Suprapubic skin (tissue), 3 donors: ENCODE data around the gene WWOX.

Source experiments
- CTCF ChIP-seq, 2 donors: fragments of 200-600 bp in 1 of 2; fragments of 450-650 bp in 1 of 2; sonication (generic) in 1 of 2; IDR thresholded peaks; one replicate each; pipeline ENCODE4 v1.5.1; 2016 to 2019; ENCODE audit warnings: antibody characterized with exemption in 2 of 2, mild to moderate bottlenecking in 1 of 2, moderate library complexity in 1 of 2
- POLR2A ChIP-seq, 2 donors: fragments of 450-650 bp; IDR thresholded peaks; one replicate each; pipeline ENCODE4 v1.6.1; 2017; ENCODE audit warnings: antibody characterized with exemption in 2 of 2, mild to moderate bottlenecking in 2 of 2, moderate library complexity in 2 of 2

GRCh38 chr16:79137426-79137939 lies 1038.0 kb downstream of the WWOX start:
- TF ChIP-seq POLR2A (IDR thresholded peaks at IDR 0.05) (no peak), CTCF (IDR thresholded peaks at IDR 0.05) (no peak)
